Activated CD4-positive, alpha-beta memory T cell treated with anti-CD3 and anti-CD28 coated beads for 36 hours (primary cell): ENCODE measurements around the gene SLC8A3. TPM values are rescaled to one million over a fixed set of nuclear protein-coding genes. Genes with fewer than 3 reads are reported as not detected.

ENCODE experiments used
- CTCF ChIA-PET: fragments of 350-600 bp; sonication (Branson Sonifier 250); formaldehyde crosslinking; loops from one replicate; lab custom pipeline; 2021; ENCODE audit warnings: antibody characterized with exemption, inconsistent platforms; lab: Charles Lee
- POLR2A ChIA-PET: fragments of 350-600 bp; sonication (Branson Sonifier 250); formaldehyde crosslinking; loops from one replicate; lab custom pipeline; 2021; ENCODE audit warnings: antibody characterized with exemption; lab: Charles Lee
- DNase-seq: peaks from one replicate; pipeline ENCODE4 v3.0.0-alpha.2; 2020
- H3K27ac Mint-ChIP-seq: one replicate; pipeline ENCODE4 v1.8.0; 2021; ENCODE audit warnings: mixed read lengths
- H3K27me3 Mint-ChIP-seq: one replicate; pipeline ENCODE4 v1.8.0; 2021; ENCODE audit warnings: mixed read lengths
- H3K36me3 Mint-ChIP-seq: one replicate; pipeline ENCODE4 v1.8.0; 2021; ENCODE audit warnings: mixed read lengths
- H3K4me1 Mint-ChIP-seq: one replicate; pipeline ENCODE4 v1.8.0; 2021; ENCODE audit warnings: low read depth, mixed read lengths
- H3K4me3 Mint-ChIP-seq: one replicate; pipeline ENCODE4 v1.8.0; 2021; ENCODE audit warnings: mild to moderate bottlenecking, mixed read lengths
- H3K9me3 Mint-ChIP-seq: one replicate; pipeline ENCODE4 v1.8.0; 2021; ENCODE audit warnings: mixed read lengths
- intact Hi-C: fragments of 100-400 bp; cut with micrococcal nuclease; formaldehyde crosslinking; loops from one replicate; pipeline ENCODE4 v1.15.1; 2023
- total RNA-seq, 2 experiments: library from RNA; stranded (reverse); gene quantifications; one replicate each; pipeline ENCODE4 v1.2.3, GENCODE V29; 2021

Gene SLC8A3
- total RNA-seq, 2 experiments from 2014 or later = 0.31 TPM

DNA sequence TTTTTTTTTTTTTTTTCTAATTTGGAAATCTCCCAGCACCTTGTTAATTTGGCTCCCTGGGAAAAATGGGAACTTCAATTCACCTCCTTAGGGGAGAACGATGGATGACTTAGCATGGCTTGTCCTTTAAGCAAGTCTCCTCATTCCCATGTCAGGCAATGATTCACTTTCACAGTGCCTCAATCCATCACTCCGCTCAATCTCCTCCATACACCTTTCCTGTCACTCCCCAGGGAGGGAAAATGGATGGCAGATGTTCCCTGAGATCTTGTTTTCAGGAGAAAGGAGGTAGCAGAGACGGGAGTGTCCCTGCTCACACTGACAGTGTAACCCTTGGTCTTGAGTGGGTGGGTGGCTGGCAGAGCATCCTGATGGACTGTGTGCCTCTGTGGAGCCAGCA, 51.0 kb downstream of the SLC8A3 start:
- Mint-ChIP-seq H3K4me3 (no peak overlapping the region), H3K4me1 (no peaks in the 10 kb centered on the region), H3K36me3 (no peaks in the 10 kb centered on the region), H3K27ac (no peak overlapping the region), H3K27me3 (peaks cover 15% of the 10 kb centered on the region), H3K9me3 (no peaks in the 10 kb centered on the region)
- intact Hi-C loops = no loop called here
- no peak for DNase-seq
- ChIA-PET POLR2A (no interaction called here), CTCF (no interaction called here)

DNA sequence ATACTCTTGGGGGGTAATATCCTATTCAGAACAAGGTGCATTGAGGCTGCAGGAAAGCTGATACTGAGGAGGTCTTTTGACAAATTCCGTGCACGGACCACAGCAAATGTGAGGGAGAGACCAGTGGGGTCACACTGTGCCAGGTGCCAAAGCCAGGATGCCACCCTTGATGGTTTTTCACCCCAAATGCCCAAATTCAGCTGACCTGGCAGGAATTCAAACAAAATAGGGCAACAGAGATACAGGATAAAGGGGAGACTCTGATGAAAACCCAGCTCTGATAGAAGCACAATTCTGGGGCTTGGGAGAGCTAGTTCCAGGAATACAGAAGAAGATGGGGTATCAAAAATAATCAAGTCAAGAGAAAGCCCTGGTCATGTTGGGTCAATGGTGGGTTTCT, 55.3 kb downstream of the SLC8A3 start:
- H3K27me3 Mint-ChIP-seq = peaks cover 19% of the 10 kb centered on the region
- no peaks in the 10 kb centered on the region for H3K36me3 Mint-ChIP-seq
- no peak overlapping the region for H3K27ac Mint-ChIP-seq
- no peaks in the 10 kb centered on the region for H3K9me3 Mint-ChIP-seq
- ChIA-PET POLR2A (interaction anchor here (0.6 kb wide), 1 partner anchor 1532 kb away, joined by 4 read pairs; no protein-coding TSS in a partner anchor), CTCF (no interaction called here)
- intact Hi-C loops = no loop called here
- H3K4me1 Mint-ChIP-seq = no peaks in the 10 kb centered on the region
- DNase-seq = no peak
- no peak overlapping the region for H3K4me3 Mint-ChIP-seq

DNA sequence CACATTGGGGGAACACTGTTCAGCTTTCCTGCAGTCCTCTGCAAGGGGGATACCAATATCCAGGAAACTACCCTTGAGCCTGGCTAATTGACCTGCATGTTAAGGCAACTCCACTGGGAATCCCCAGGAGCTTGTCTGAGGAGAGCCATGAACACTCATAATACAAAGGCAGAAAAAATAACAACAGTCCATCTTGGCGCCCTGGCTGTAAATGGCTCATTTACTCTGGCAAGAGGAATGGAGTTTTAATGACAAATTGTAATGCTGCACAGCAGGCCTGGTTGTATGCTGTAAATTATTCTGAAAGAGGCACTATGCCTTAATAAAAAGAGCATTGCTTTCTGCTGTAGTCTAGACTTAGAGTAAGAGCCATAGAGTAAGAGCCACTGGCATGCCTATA, 58.3 kb downstream of the SLC8A3 start:
- no peaks in the 10 kb centered on the region for H3K36me3 Mint-ChIP-seq
- no peak overlapping the region for H3K4me3 Mint-ChIP-seq
- H3K27me3 Mint-ChIP-seq = peaks cover 19% of the 10 kb centered on the region
- H3K9me3 Mint-ChIP-seq = no peaks in the 10 kb centered on the region
- intact Hi-C loops = no loop called here
- DNase-seq = no peak
- POLR2A ChIA-PET = no interaction called here
- CTCF ChIA-PET = no interaction called here
- no peaks in the 10 kb centered on the region for H3K4me1 Mint-ChIP-seq
- H3K27ac Mint-ChIP-seq = no peak overlapping the region

DNA sequence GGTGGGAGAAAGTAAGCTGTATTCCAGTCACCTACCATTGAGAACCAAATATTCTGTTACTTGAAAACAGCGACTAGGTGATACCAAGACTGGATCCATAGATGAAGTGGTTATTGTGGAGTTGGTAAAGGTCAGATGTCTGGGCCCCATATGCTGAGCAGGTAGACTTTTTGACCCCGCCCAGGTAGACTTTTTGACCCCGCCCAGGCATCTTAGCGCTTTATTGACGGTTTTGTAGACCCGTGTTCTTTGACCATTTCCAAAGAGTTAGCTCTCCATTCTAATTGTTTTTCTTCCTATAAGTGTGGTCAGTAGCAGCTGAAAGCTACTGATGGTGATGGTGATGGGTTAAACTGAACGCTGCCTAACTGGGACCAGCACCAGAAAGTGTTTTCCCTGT, 61.6 kb downstream of the SLC8A3 start:
- POLR2A ChIA-PET = no interaction called here
- CTCF ChIA-PET = no interaction called here
- Mint-ChIP-seq H3K27ac (no peak overlapping the region), H3K4me1 (no peaks in the 10 kb centered on the region), H3K27me3 (peaks cover 15% of the 10 kb centered on the region), H3K36me3 (no peaks in the 10 kb centered on the region), H3K9me3 (no peaks in the 10 kb centered on the region), H3K4me3 (no peak overlapping the region)
- no peak for DNase-seq
- intact Hi-C loops = no loop called here

DNA sequence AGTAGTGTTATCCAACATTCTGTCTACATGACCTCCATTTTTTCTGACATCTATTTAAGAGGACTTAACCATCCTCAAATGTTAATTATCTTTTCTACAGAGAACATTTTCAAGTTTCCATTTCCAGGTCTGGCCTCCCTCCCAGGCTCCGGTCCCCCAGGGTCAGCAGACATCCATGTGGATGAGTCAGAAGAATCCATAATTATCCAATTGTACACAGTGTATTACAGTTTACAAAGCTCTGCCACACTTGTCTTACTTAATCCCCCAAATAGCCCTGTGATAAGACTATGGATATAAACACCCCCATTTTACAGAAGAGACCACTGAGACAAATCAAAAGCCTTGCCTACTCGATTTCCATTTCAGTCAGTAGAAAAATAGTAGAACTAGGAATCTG, 65.0 kb downstream of the SLC8A3 start:
- no peak for DNase-seq

DNA sequence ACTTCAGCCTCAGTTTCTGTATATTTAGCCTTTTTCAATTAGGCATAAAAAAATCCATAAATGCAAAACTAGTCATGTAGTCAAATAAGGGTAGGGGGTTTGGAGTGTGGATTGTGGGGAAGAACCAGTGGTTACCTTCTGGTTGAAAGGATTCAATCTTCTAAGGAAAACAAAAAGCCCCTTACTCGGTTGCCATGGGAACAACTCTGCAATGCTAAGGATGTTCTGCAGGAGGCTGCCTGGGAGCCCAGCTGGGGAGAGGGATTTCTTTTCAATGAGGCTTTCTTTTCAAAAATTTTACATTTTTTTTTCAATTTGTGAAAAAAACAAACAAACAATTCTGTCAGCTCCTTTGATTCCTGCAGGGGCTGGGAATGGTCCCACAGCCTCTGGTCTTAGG, 67.2 kb downstream of the SLC8A3 start:
- POLR2A ChIA-PET = no interaction called here
- Mint-ChIP-seq H3K36me3 (no peaks in the 10 kb centered on the region), H3K4me1 (no peaks in the 10 kb centered on the region), H3K27me3 (no peaks in the 10 kb centered on the region), H3K4me3 (no peak overlapping the region), H3K9me3 (no peaks in the 10 kb centered on the region), H3K27ac (no peak overlapping the region)
- DNase-seq = no peak
- intact Hi-C loops = no loop called here
- CTCF ChIA-PET = no interaction called here

More for the DNA sequence above, 65.0 kb downstream of the SLC8A3 start:
- Mint-ChIP-seq H3K4me3 (no peak overlapping the region), H3K9me3 (no peaks in the 10 kb centered on the region), H3K4me1 (no peaks in the 10 kb centered on the region), H3K36me3 (no peaks in the 10 kb centered on the region), H3K27me3 (peaks cover 2% of the 10 kb centered on the region), H3K27ac (no peak overlapping the region)
- POLR2A ChIA-PET = no interaction called here
- CTCF ChIA-PET = interaction anchor here (0.7 kb wide), 1 partner anchor 26 kb away, joined by 4 read pairs; no protein-coding TSS in a partner anchor
- intact Hi-C loops = no loop called here

DNA sequence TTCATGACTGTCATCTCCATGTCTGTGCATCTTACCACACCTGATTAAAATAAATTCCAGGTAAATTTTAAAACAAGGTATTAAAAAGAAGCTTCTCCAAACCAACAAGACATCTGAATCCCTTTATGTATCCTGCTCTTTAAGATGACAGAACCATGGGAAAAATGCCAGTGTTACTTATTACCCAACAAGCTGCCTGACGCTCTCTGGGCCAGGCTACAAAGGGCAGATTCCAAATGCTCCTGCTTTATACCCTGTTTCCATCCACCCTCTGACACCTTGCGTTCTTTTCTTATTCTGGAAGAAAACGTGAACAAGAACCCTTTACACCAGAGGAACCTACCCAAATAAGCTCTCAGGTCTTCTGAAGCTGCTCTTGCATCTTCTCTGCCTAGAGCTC, 70.7 kb downstream of the SLC8A3 start:
- DNase-seq = no peak
- CTCF ChIA-PET = no interaction called here

DNA sequence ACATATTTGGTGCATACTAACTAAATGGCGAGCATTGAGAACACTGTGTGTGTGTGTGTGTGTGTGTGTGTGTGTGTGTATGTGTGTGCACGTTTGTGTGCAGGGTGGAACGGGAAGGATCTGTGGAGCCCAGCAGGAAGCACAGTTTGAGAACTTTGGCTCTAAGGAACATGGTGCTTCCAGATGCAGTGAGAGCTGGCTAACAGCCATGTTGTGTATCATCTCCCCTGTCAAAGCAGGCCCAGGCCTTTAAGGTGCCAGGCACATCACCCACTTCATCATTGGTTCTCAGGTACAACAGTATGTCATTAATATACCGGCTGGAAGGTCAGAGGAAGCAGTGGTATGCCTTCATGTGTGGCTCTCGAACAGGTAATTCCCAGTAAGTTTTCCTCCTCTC, 72.5 kb downstream of the SLC8A3 start:
- POLR2A ChIA-PET = no interaction called here
- CTCF ChIA-PET = no interaction called here
- intact Hi-C loops = no loop called here
- no peak for DNase-seq
- peaks cover 6% of the 10 kb centered on the region for H3K27me3 Mint-ChIP-seq
- no peaks in the 10 kb centered on the region for H3K36me3 Mint-ChIP-seq
- H3K9me3 Mint-ChIP-seq = no peaks in the 10 kb centered on the region
- H3K4me3 Mint-ChIP-seq = no peak overlapping the region
- H3K4me1 Mint-ChIP-seq = no peaks in the 10 kb centered on the region
- H3K27ac Mint-ChIP-seq = no peak overlapping the region

More for the DNA sequence above, 70.7 kb downstream of the SLC8A3 start:
- Mint-ChIP-seq H3K4me3 (no peak overlapping the region), H3K4me1 (no peaks in the 10 kb centered on the region), H3K27ac (no peak overlapping the region), H3K36me3 (no peaks in the 10 kb centered on the region), H3K9me3 (no peaks in the 10 kb centered on the region), H3K27me3 (no peaks in the 10 kb centered on the region)
- intact Hi-C loops = no loop called here
- POLR2A ChIA-PET = no interaction called here

DNA sequence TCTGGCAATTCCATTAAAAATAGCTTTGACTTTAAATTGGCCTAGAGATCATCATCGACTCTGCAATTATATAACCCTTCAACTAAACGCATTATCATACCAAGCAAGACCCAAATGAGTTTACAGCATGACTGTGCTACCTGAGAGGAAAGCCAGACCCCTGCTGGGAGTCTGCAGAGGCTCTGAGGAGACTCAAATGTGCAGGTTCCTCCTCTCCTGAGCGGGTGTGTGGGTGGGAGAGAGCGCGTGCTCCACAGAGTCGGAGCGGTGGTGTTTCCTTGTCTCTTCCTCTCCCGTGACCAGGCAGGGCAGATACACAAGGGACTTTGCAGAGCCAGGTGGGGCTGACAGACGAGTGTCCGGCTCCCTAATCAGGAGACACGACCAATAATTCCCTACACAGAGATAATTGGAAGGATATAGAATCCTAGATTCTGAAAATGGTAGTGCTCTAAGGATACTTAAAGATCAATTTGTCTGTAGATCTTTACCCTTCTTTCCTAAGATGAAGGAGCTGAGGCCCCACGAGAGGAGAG, 74.1 kb downstream of the SLC8A3 start:
- Mint-ChIP-seq H3K27ac (no peak overlapping the region), H3K4me3 (no peak overlapping the region), H3K4me1 (no peaks in the 10 kb centered on the region), H3K36me3 (no peaks in the 10 kb centered on the region), H3K27me3 (peaks cover 6% of the 10 kb centered on the region), H3K9me3 (no peaks in the 10 kb centered on the region)
- ChIA-PET POLR2A (no interaction called here), CTCF (no interaction called here)
- DNase-seq = no peak
- intact Hi-C loops = no loop called here

DNA sequence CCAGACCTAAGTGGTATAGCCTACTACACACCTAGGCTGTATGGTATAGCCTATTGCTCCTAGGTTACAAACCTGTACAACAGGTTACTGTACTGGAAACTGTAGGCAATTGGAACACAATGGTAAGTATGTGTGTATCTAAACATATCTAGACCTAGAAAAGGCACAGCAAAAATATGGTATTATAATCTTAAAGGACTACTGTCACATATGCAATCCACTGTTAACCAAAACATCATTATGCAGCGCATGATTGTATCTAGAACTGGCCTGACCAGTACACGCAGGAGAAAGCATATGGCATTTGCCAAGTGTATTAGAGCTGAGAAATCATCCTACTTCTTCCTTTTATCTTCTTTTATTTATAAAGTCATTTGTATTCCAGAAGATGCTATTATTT, 75.5 kb downstream of the SLC8A3 start:
- Mint-ChIP-seq H3K4me3 (no peak overlapping the region), H3K27ac (no peak overlapping the region), H3K4me1 (no peaks in the 10 kb centered on the region), H3K36me3 (no peaks in the 10 kb centered on the region), H3K27me3 (peaks cover 6% of the 10 kb centered on the region), H3K9me3 (no peaks in the 10 kb centered on the region)
- no peak for DNase-seq
- ChIA-PET POLR2A (no interaction called here), CTCF (interaction anchor here (0.7 kb wide), 1 partner anchor 26 kb away, joined by 4 read pairs; no protein-coding TSS in a partner anchor)
- intact Hi-C loops = no loop called here

DNA sequence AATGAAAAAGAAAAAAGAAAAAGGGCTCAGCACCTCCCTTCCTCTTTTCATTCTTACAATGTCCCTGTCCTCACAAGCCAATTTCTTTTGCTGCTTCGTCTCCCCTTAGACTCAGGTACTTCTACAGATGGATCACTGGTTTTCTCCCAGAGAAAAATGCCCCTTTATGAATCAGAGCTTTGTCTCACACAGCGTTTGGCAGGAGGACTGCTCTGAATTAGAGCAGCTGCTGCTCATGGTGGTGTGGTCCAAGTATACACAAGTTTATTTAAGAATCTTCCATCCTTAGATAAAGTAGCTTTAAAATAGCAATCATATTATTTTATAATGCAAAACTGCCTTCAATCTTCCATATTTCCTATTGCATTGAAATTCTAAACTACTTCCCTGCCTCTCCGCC, 80.3 kb downstream of the SLC8A3 start:
- H3K36me3 Mint-ChIP-seq = no peaks in the 10 kb centered on the region
- peaks cover 7% of the 10 kb centered on the region for H3K27me3 Mint-ChIP-seq
- H3K27ac Mint-ChIP-seq = no peak overlapping the region
- H3K4me1 Mint-ChIP-seq = no peaks in the 10 kb centered on the region
- intact Hi-C loops = no loop called here
- CTCF ChIA-PET = no interaction called here
- DNase-seq = no peak
- POLR2A ChIA-PET = no interaction called here
- H3K9me3 Mint-ChIP-seq = no peaks in the 10 kb centered on the region
- no peak overlapping the region for H3K4me3 Mint-ChIP-seq

DNA sequence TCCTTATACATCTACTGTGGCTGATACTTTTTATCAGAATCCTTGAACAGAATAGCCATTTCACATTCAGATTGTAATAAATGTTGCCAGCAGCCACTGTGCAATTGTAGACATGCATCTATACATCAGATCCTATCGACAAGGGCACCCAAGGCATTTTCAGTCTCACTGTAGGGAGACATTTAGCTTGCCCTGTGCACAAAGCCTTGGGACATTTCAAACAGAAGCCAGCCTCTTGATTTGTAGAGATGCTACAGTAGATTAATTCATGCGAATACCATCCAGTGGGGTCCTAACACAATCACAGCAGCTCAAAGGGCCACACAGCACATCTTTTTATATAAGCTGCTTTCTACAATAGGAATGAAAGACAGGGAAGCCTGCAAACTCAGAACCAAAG, 81.4 kb downstream of the SLC8A3 start:
- no peak for DNase-seq
- intact Hi-C loops = no loop called here
- POLR2A ChIA-PET = no interaction called here
- H3K4me3 Mint-ChIP-seq = no peak overlapping the region
- H3K36me3 Mint-ChIP-seq = no peaks in the 10 kb centered on the region
- no peaks in the 10 kb centered on the region for H3K9me3 Mint-ChIP-seq
- H3K27ac Mint-ChIP-seq = no peak overlapping the region
- H3K27me3 Mint-ChIP-seq = peaks cover 9% of the 10 kb centered on the region
- no peaks in the 10 kb centered on the region for H3K4me1 Mint-ChIP-seq
- CTCF ChIA-PET = no interaction called here

DNA sequence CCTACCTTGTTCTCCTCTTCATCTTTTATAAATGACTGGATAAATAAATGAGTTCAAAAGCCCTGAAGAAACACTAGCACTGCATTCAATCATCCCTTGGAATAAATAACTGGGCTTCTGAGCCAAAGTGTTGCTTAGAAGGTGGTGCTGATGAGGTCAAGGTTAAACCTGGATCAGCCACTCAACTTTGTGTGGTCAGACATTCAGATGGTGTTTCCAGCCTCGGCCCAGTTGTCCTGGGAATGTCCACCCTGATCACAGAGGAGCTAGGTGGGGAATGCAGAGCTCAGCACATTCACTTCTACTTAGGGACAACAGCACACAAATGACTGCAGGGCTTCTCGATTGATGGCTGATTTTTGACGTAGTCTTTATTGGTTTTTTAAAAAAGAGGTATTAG, 88.7 kb downstream of the SLC8A3 start:
- intact Hi-C loops = no loop called here
- H3K4me3 Mint-ChIP-seq = no peak overlapping the region
- DNase-seq = no peak
- no peak overlapping the region for H3K27ac Mint-ChIP-seq
- ChIA-PET CTCF (no interaction called here), POLR2A (no interaction called here)
- H3K9me3 Mint-ChIP-seq = no peaks in the 10 kb centered on the region
- no peaks in the 10 kb centered on the region for H3K4me1 Mint-ChIP-seq
- H3K27me3 Mint-ChIP-seq = peaks cover 39% of the 10 kb centered on the region
- no peaks in the 10 kb centered on the region for H3K36me3 Mint-ChIP-seq
